Smooth muscle cell (in vitro differentiated cells): ENCODE measurements around the gene CPB1. TPM values are rescaled to one million over a fixed set of nuclear protein-coding genes. Genes with fewer than 3 reads are reported as not detected.

Experiments
- DNase-seq: peaks from one replicate; lab custom pipeline; 2025; ENCODE audit not compliant: unreplicated experiment; lab: John Stamatoyannopoulos, UW
- H2AFZ ChIP-seq: fragments of 200-600 bp; sonication (generic); 2 replicates; pipeline ENCODE4 v1.6.0; 2016; ENCODE audit warnings: antibody characterized with exemption, low read depth, mild to moderate bottlenecking
- H3F3A ChIP-seq: fragments of 200-600 bp; sonication (generic); 2 replicates; pipeline ENCODE4 v1.6.0; 2017; ENCODE audit warnings: antibody characterized with exemption, low read depth
- H3K27ac ChIP-seq: fragments of 200-600 bp; sonication (generic); 2 replicates; pipeline ENCODE4 v1.5.1; 2016; ENCODE audit warnings: low read depth, mild to moderate bottlenecking
- H3K27me3 ChIP-seq: fragments of 200-600 bp; sonication (generic); 2 replicates; pipeline ENCODE4 v1.6.1; 2016; ENCODE audit warnings: low read depth, mild to moderate bottlenecking
- H3K36me3 ChIP-seq: fragments of 200-600 bp; sonication (generic); 2 replicates; pipeline ENCODE4 v1.5.1; 2016; ENCODE audit warnings: low read depth
- H3K4me1 ChIP-seq: fragments of 200-600 bp; sonication (generic); 2 replicates; pipeline ENCODE4 v1.5.1; 2016; ENCODE audit warnings: low read depth
- H3K4me2 ChIP-seq: fragments of 200-600 bp; sonication (generic); 2 replicates; pipeline ENCODE4 v1.6.0; 2016; ENCODE audit warnings: mild to moderate bottlenecking
- H3K4me3 ChIP-seq: fragments of 200-600 bp; sonication (generic); 2 replicates; pipeline ENCODE4 v1.5.1; 2016; ENCODE audit warnings: mild to moderate bottlenecking
- H3K79me2 ChIP-seq: fragments of 200-600 bp; sonication (generic); 2 replicates; pipeline ENCODE4 v1.6.0; 2016; ENCODE audit warnings: low read depth, mild to moderate bottlenecking
- H3K9ac ChIP-seq: fragments of 200-600 bp; sonication (generic); 2 replicates; pipeline ENCODE4 v1.6.0; 2016; ENCODE audit warnings: low read depth
- H3K9me3 ChIP-seq: fragments of 200-600 bp; sonication (generic); replicated peaks from 2 replicates; pipeline ENCODE4 v1.5.1; 2016; ENCODE audit warnings: low read depth
- H4K20me1 ChIP-seq: fragments of 200-600 bp; sonication (generic); 2 replicates; pipeline ENCODE4 v1.6.0; 2016; ENCODE audit warnings: low read depth
- WGBS: methylation state at CpG from one replicate; pipeline ENCODE4 v1.1.7; 2016; ENCODE audit warnings: low lambda C conversion rate; 5-methylcytosine and 5-hydroxymethylcytosine counted together
- polyA plus RNA-seq: library from polyadenylated mRNA; unstranded; fragments of >200 nt; fragmentation: Nextera tagmentation; extraction: Ambion mirVana; gene quantifications from 2 replicates; pipeline ENCODE4 v1.2.1, GENCODE V29; 2016
- total RNA-seq: library from RNA; depleted of rRNA; stranded (reverse); fragments of >200 nt; gene quantifications from 2 replicates; pipeline ENCODE4 v1.2.3, GENCODE V29; 2014
- TF ChIP-seq, protein P1 (sequence below): fragments of 200-600 bp; sonication (generic); IDR thresholded peaks from 2 replicates; pipeline ENCODE4 v1.5.1; 2017; ENCODE audit warnings: borderline replicate concordance, mild to moderate bottlenecking, antibody characterized with exemption; ENCODE audit not compliant: insufficient read depth, poor library complexity, severe bottlenecking

Gene CPB1
- total and polyA plus RNA-seq, 2 experiments from 2014 or later = not detected

DNA sequence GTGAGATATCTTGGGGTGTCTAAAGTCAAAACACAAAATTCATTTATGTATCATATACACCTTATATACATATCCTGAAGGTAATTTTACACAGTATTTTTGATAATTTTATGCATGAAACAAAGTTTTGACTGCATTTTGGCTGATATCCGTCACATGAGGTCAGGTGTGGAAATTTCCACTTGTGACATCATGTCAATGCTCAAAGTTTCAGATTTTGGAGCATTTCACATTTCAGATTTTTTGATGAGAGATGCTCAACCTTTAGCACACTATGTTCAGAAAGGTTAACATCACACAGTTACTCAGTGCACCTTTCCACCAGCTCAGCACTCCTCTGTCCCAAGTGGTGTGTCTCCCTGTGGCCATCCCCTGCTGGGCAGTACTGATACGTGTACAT is 37.7 kb upstream of the CPB1 start:
- Histone ChIP-seq H2AFZ (no peak overlapping the region), H3F3A (no peaks in the 10 kb centered on the region), H3K9ac (no peak overlapping the region), H3K36me3 (no peaks in the 10 kb centered on the region), H3K27me3 (no peaks in the 10 kb centered on the region), H3K4me2 (no peak overlapping the region), H3K79me2 (no peaks in the 10 kb centered on the region), H4K20me1 (no peaks in the 10 kb centered on the region), H3K4me1 (no peaks in the 10 kb centered on the region), H3K27ac (no peak overlapping the region), H3K9me3 (no peaks in the 10 kb centered on the region), H3K4me3 (no peak overlapping the region)
- no peak for DNase-seq
- WGBS = 95% methylated on average over 2 of the region's 2 CpGs
- TF ChIP-seq, protein P1, sequence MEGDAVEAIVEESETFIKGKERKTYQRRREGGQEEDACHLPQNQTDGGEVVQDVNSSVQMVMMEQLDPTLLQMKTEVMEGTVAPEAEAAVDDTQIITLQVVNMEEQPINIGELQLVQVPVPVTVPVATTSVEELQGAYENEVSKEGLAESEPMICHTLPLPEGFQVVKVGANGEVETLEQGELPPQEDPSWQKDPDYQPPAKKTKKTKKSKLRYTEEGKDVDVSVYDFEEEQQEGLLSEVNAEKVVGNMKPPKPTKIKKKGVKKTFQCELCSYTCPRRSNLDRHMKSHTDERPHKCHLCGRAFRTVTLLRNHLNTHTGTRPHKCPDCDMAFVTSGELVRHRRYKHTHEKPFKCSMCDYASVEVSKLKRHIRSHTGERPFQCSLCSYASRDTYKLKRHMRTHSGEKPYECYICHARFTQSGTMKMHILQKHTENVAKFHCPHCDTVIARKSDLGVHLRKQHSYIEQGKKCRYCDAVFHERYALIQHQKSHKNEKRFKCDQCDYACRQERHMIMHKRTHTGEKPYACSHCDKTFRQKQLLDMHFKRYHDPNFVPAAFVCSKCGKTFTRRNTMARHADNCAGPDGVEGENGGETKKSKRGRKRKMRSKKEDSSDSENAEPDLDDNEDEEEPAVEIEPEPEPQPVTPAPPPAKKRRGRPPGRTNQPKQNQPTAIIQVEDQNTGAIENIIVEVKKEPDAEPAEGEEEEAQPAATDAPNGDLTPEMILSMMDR = no peak

DNA sequence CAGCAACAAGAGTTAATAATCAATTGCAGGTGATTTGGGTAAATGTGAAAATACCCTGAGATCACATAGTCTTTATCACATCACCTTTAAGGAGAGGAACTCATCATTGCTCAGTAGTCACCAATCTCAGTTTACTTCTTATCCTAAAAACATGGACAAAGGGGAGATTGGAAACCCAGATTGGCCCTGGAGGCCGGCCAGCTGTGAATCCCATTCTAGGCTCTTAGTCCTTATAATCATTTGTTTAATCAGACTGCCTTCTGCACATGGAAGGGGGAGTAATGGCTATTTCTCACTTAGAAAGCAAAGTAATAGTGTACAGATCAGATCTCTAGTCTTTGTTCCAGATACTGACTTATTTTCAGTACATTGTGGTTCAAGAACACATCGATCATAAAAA is 37.2 kb upstream of the CPB1 start:
- no peaks in the 10 kb centered on the region for H3K9me3 ChIP-seq
- H3K9ac ChIP-seq = no peak overlapping the region
- H3K79me2 ChIP-seq = no peaks in the 10 kb centered on the region
- TF ChIP-seq, protein P1 = no peak
- no peaks in the 10 kb centered on the region for H3F3A ChIP-seq
- no peaks in the 10 kb centered on the region for H3K27me3 ChIP-seq
- H3K4me1 ChIP-seq = no peaks in the 10 kb centered on the region
- H4K20me1 ChIP-seq = no peaks in the 10 kb centered on the region
- WGBS = 93% methylated on average over 2 of the region's 2 CpGs
- no peak overlapping the region for H3K4me3 ChIP-seq
- no peak overlapping the region for H3K4me2 ChIP-seq
- no peak overlapping the region for H3K27ac ChIP-seq
- H2AFZ ChIP-seq = no peak overlapping the region
- no peak for DNase-seq
- no peaks in the 10 kb centered on the region for H3K36me3 ChIP-seq

DNA sequence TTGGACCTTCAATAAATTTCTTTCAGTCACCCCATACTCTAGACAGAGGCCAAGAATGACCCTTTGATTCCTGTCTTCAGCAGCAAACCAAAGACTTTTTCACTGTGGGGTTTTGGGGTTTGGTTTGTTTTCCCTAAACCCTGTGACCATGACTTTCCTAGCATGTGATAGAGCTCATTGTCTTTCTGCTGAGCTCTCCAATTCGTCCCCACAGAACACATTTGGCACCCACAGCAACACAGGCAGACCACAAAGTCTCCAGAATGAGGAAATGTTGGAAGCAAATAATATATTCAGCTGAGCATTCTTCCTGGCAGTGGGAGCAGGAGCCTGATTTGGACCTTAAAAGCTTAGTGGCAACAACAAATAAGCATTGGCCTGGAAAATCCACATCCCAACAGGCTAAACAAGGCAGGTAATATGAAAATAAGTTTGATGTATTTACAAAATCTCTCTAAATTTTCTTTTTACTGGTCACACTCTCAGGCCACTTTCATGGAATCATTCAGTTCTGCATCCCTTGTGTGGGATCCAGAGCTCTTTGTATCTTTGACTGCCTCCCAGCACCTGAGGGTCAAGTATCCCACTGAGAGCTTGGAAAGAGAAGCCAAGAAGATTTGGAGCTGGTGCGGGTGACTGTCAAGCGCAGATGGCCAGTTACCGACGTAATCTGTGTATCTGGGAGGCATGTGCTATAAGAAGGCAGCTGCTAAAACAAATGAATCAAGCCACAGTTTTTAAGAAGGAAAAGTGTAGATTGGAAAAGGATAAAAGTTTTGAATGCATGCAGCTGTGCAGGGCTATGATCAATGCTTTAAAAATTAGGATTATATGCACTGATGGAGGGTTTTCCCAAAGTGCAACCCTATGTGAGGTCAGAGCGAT is 36.5 kb upstream of the CPB1 start:
- Histone ChIP-seq H3F3A (no peaks in the 10 kb centered on the region), H3K9me3 (no peaks in the 10 kb centered on the region), H4K20me1 (no peaks in the 10 kb centered on the region), H3K27me3 (no peaks in the 10 kb centered on the region), H3K79me2 (no peaks in the 10 kb centered on the region), H3K4me3 (no peak overlapping the region), H3K9ac (no peak overlapping the region), H3K4me1 (no peaks in the 10 kb centered on the region), H3K36me3 (no peaks in the 10 kb centered on the region), H2AFZ (no peak overlapping the region), H3K27ac (no peak overlapping the region), H3K4me2 (no peak overlapping the region)
- TF ChIP-seq, protein P1 = no peak
- DNase-seq = no peak
- 84% methylated on average over 6 of the region's 6 CpGs for WGBS

- H3K9me3 ChIP-seq = no peaks in the 10 kb centered on the region
- no peak overlapping the region for H3K9ac ChIP-seq
- no peak overlapping the region for H2AFZ ChIP-seq
- H3K79me2 ChIP-seq = no peaks in the 10 kb centered on the region
- H3K4me3 ChIP-seq = no peak overlapping the region
- H3K4me2 ChIP-seq = no peak overlapping the region
- WGBS = 95% methylated on average over 1 of the region's 1 CpG
- no peaks in the 10 kb centered on the region for H3K27me3 ChIP-seq
- no peaks in the 10 kb centered on the region for H4K20me1 ChIP-seq
- DNase-seq = no peak
- H3K36me3 ChIP-seq = no peaks in the 10 kb centered on the region
- TF ChIP-seq, protein P1 = no peak
- H3F3A ChIP-seq = no peaks in the 10 kb centered on the region
- no peak overlapping the region for H3K27ac ChIP-seq
- H3K4me1 ChIP-seq = no peaks in the 10 kb centered on the region
Observed at GRCh38 chr3:148791920-148792319, 35.7 kb upstream of the CPB1 start.
